IPS DF 6.9 (cell line): ENCODE data around the gene HOMER2.

Experiments
- DNase-seq: peaks from one replicate; pipeline ENCODE4 v3.0.0-alpha.2; 2013; ENCODE audit warnings: low read depth, low spot score
- H3K27ac ChIP-seq: one replicate; pipeline ENCODE4 v1.5.1; 2013; ENCODE audit warnings: low read length, control low read depth
- H3K27me3 ChIP-seq: 2 replicates; pipeline ENCODE4 v1.6.1; 2013; ENCODE audit warnings: mild to moderate bottlenecking, low read length; ENCODE audit not compliant: control insufficient read depth, insufficient read depth
- H3K36me3 ChIP-seq: 2 replicates; pipeline ENCODE4 v1.6.1; 2013; ENCODE audit warnings: low read length; ENCODE audit not compliant: control insufficient read depth, insufficient read depth
- H3K4me1 ChIP-seq: 2 replicates; pipeline ENCODE4 v1.6.1; 2013; ENCODE audit warnings: low read length; ENCODE audit not compliant: control insufficient read depth, insufficient read depth
- H3K4me3 ChIP-seq: 2 replicates; pipeline ENCODE4 v1.5.1; 2013; ENCODE audit warnings: mild to moderate bottlenecking, low read length
- H3K9me3 ChIP-seq: 2 replicates; pipeline ENCODE4 v1.6.1; 2013; ENCODE audit warnings: low read length, inconsistent platforms; ENCODE audit not compliant: control insufficient read depth, insufficient read depth
- WGBS: extraction: QIAGEN DNeasy Blood & Tissue Kit; methylation state at CpG from one replicate; pipeline ENCODE4 v1.1.7; 2013; ENCODE audit warnings: mixed read lengths, missing lambda C conversion rate; ENCODE audit not compliant: insufficient read length, insufficient coverage; 5-methylcytosine and 5-hydroxymethylcytosine counted together

HOMER2 gene

GRCh38 chr15:82916161-82916952, 36.2 kb downstream of the HOMER2 start:
- no peaks in the 10 kb centered on the region for H3K27me3 ChIP-seq
- H3K4me3 ChIP-seq = no peak overlapping the region
- no peak overlapping the region for H3K27ac ChIP-seq
- WGBS = no CpG with 5 or more reads among the region's 13 CpGs
- no peak for DNase-seq
- H3K4me1 ChIP-seq = no peaks in the 10 kb centered on the region
- no peaks in the 10 kb centered on the region for H3K36me3 ChIP-seq
- H3K9me3 ChIP-seq = no peaks in the 10 kb centered on the region

GRCh38 chr15:82914396-82914795, 38.1 kb downstream of the HOMER2 start:
- WGBS = no CpG with 5 or more reads among the region's 2 CpGs
- no peaks in the 10 kb centered on the region for H3K36me3 ChIP-seq
- no peaks in the 10 kb centered on the region for H3K27me3 ChIP-seq
- H3K4me1 ChIP-seq = no peaks in the 10 kb centered on the region
- H3K9me3 ChIP-seq = no peaks in the 10 kb centered on the region
- DNase-seq = no peak
- H3K27ac ChIP-seq = no peak overlapping the region
- H3K4me3 ChIP-seq = no peak overlapping the region

GRCh38 chr15:82911458-82911857, 41.1 kb downstream of the HOMER2 start:
- DNase-seq = no peak
- Histone ChIP-seq H3K27me3 (no peaks in the 10 kb centered on the region), H3K4me3 (no peak overlapping the region), H3K36me3 (no peaks in the 10 kb centered on the region), H3K4me1 (no peaks in the 10 kb centered on the region), H3K9me3 (no peaks in the 10 kb centered on the region), H3K27ac (no peak overlapping the region)
- WGBS = no CpG with 5 or more reads among the region's 4 CpGs

- WGBS = no CpG with 5 or more reads among the region's 4 CpGs
- DNase-seq = no peak
Observed at GRCh38 chr15:82910721-82911120, 41.8 kb downstream of the HOMER2 start.

GRCh38 chr15:82909080-82909815, 43.3 kb downstream of the HOMER2 start:
- H3K27me3 ChIP-seq = no peaks in the 10 kb centered on the region
- H3K36me3 ChIP-seq = no peaks in the 10 kb centered on the region
- H3K4me3 ChIP-seq = no peak overlapping the region
- no peak for DNase-seq
- no peak overlapping the region for H3K27ac ChIP-seq
- H3K9me3 ChIP-seq = no peaks in the 10 kb centered on the region
- WGBS = no CpG with 5 or more reads among the region's 6 CpGs
- no peaks in the 10 kb centered on the region for H3K4me1 ChIP-seq

More at GRCh38 chr15:82910721-82911120, 41.8 kb downstream of the HOMER2 start:
- H3K27ac ChIP-seq = no peak overlapping the region
- no peaks in the 10 kb centered on the region for H3K9me3 ChIP-seq
- H3K4me3 ChIP-seq = no peak overlapping the region
- H3K27me3 ChIP-seq = no peaks in the 10 kb centered on the region
- H3K4me1 ChIP-seq = no peaks in the 10 kb centered on the region
- no peaks in the 10 kb centered on the region for H3K36me3 ChIP-seq

- Histone ChIP-seq H3K36me3 (no peaks in the 10 kb centered on the region), H3K4me3 (no peak overlapping the region), H3K9me3 (no peaks in the 10 kb centered on the region), H3K27me3 (no peaks in the 10 kb centered on the region), H3K27ac (no peak overlapping the region), H3K4me1 (no peaks in the 10 kb centered on the region)
- WGBS = no CpG with 5 or more reads among the region's 1 CpG
- no peak for DNase-seq
Observed at GRCh38 chr15:82907350-82907749, 45.2 kb downstream of the HOMER2 start.

GRCh38 chr15:82904574-82904973, 47.9 kb downstream of the HOMER2 start:
- Histone ChIP-seq H3K4me3 (no peak overlapping the region), H3K9me3 (no peaks in the 10 kb centered on the region), H3K36me3 (no peaks in the 10 kb centered on the region), H3K27me3 (no peaks in the 10 kb centered on the region), H3K4me1 (peaks cover 1% of the 10 kb centered on the region; the same call in 1 of the 2 replicates), H3K27ac (no peak overlapping the region)
- no peak for DNase-seq
- no CpG with 5 or more reads among the region's 3 CpGs for WGBS

GRCh38 chr15:82903511-82903910, 49.0 kb downstream of the HOMER2 start:
- peaks cover 1% of the 10 kb centered on the region; the same call in 1 of the 2 replicates for H3K4me1 ChIP-seq
- no peaks in the 10 kb centered on the region for H3K9me3 ChIP-seq
- H3K4me3 ChIP-seq = no peak overlapping the region
- no peaks in the 10 kb centered on the region for H3K36me3 ChIP-seq
- WGBS = no CpG with 5 or more reads among the region's 16 CpGs
- H3K27me3 ChIP-seq = no peaks in the 10 kb centered on the region
- no peak for DNase-seq
- no peak overlapping the region for H3K27ac ChIP-seq

- H3K36me3 ChIP-seq = no peaks in the 10 kb centered on the region
- H3K4me3 ChIP-seq = no peak overlapping the region
- H3K27ac ChIP-seq = no peak overlapping the region
- no peaks in the 10 kb centered on the region for H3K27me3 ChIP-seq
- peaks cover 1% of the 10 kb centered on the region; the same call in 1 of the 2 replicates for H3K4me1 ChIP-seq
- WGBS = no CpG with 5 or more reads among the region's 6 CpGs
- H3K9me3 ChIP-seq = no peaks in the 10 kb centered on the region
- DNase-seq = no peak
Observed at GRCh38 chr15:82901114-82901805, 51.3 kb downstream of the HOMER2 start.

- no peaks in the 10 kb centered on the region for H3K9me3 ChIP-seq
- no peaks in the 10 kb centered on the region for H3K27me3 ChIP-seq
- peaks cover 1% of the 10 kb centered on the region; the same call in 1 of the 2 replicates for H3K4me1 ChIP-seq
- WGBS = no CpG with 5 or more reads among the region's 1 CpG
- H3K4me3 ChIP-seq = no peak overlapping the region
- no peak for DNase-seq
- no peak overlapping the region for H3K27ac ChIP-seq
- no peaks in the 10 kb centered on the region for H3K36me3 ChIP-seq
Observed at GRCh38 chr15:82900511-82901060, 51.9 kb downstream of the HOMER2 start.
